Measurements from ENCODE around the gene LIMS2.

GRCh38 chr2:127650785-127651380 lies 24.4 kb downstream of the LIMS2 start:
- no peak for TF ChIP-seq CTCF (IDR thresholded peaks at IDR 0.05; ENCODE audit: low read depth, low read length)
- no peak for TF ChIP-seq EZH2phosphoT487 (IDR thresholded peaks at IDR 0.05; ENCODE audit: low read depth)

Data from OCI-LY3 (cell line).